C4-2B (cell line): ENCODE measurements around the gene ATP6V0C.

Source experiments
- H3K27ac ChIP-seq: fragments of 450-650 bp; 2 replicates; pipeline ENCODE4 v1.5.1; 2017
- CTCF ChIP-seq: fragments of 450-650 bp; conservative IDR thresholded peaks from 2 replicates; pipeline ENCODE4 v1.5.1; 2017; ENCODE audit warnings: mild to moderate bottlenecking
- ZFX ChIP-seq: fragments of 450-650 bp; IDR thresholded peaks from 2 replicates; pipeline ENCODE4 v1.6.1; 2017

ATP6V0C gene

GRCh38 chr16:2469399-2470233 is 44.1 kb upstream of the ATP6V0C start:
- peak overlapping the region; percentile 90 for H3K27ac ChIP-seq
- no peak for TF ChIP-seq CTCF
- TF ChIP-seq ZFX, result no peak

- TF ChIP-seq CTCF (no peak), ZFX (no peak)
- H3K27ac ChIP-seq, result peak overlapping the region; percentile 26
These were observed 43.5 kb upstream of the ATP6V0C start for GRCh38 chr16:2470234-2470601.

- TF ChIP-seq ZFX (no peak), CTCF (no peak)
- peak overlapping the region; percentile 26 for H3K27ac ChIP-seq
These were observed 43.1 kb upstream of the ATP6V0C start for GRCh38 chr16:2470603-2471015.

GRCh38 chr16:2471016-2471652 is 42.6 kb upstream of the ATP6V0C start, which contains the start of gene NTN3:
TSS of gene NTN3 (plus strand) at chr16:2471297. CDS start at chr16:2471702, 405 bp downstream.
- H3K27ac ChIP-seq, result peak within 1 kb of the TSS; percentile 26
- 0 out of 2 replicates have a peak, but pooled peaks have one; percentile 14 for TF ChIP-seq ZFX
- no peak for TF ChIP-seq CTCF

- H3K27ac ChIP-seq, result peak overlapping the region; percentile 26
- TF ChIP-seq ZFX, result no peak
- TF ChIP-seq CTCF, result no peak
These were observed 41.9 kb upstream of the ATP6V0C start for GRCh38 chr16:2471653-2472487.

GRCh38 chr16:2472488-2472864 is 41.3 kb upstream of the ATP6V0C start:
- H3K27ac ChIP-seq, result no peak overlapping the region
- TF ChIP-seq ZFX (no peak), CTCF (no peak)
